Esophagus muscularis mucosa (tissue), 4 donors: ENCODE data around the gene CFAP47. TPM values are rescaled to one million over a fixed set of nuclear protein-coding genes. Genes with fewer than 3 reads are reported as not detected.
"Not testable (repeated sequence)": the region's sequence is repeated elsewhere in the genome, so short reads cannot be mapped to it uniquely, and the experiment has no call there.

Experiments used
- DNase-seq: peaks from one replicate; pipeline ENCODE4 v3.0.0-alpha.2; 2017; ENCODE audit errors: extremely low spot score
- H3K27ac ChIP-seq, 4 donors: fragments of 200-600 bp; sonication (generic); replicated peaks in 1 of 4; 1 replicate in 3 of 4; 2 replicates in 1 of 4; pipeline ENCODE4 v1.5.1; 2016 to 2019; ENCODE audit warnings: mild to moderate bottlenecking in 1 of 4
- H3K27me3 ChIP-seq, 4 donors: fragments of 200-600 bp; sonication (generic); one replicate each; pipeline versions ENCODE4 v1.5.1 to v1.6.0; 2016 to 2019
- H3K36me3 ChIP-seq, 4 donors: fragments of 200-600 bp; sonication (generic); one replicate each; pipeline ENCODE4 v1.5.1; 2016 to 2019
- H3K4me1 ChIP-seq, 4 donors: fragments of 200-600 bp; sonication (generic); one replicate each; pipeline ENCODE4 v1.5.1; 2016 to 2019
- H3K4me3 ChIP-seq, 4 donors: fragments of 200-600 bp; sonication (generic); 1 replicate in 2 of 4; 2 replicates in 2 of 4; pipeline ENCODE4 v1.5.1; 2016 to 2019; ENCODE audit warnings: mild to moderate bottlenecking in 4 of 4, moderate library complexity in 1 of 4
- H3K9me3 ChIP-seq, 4 donors: fragments of 200-600 bp; sonication (generic); 1 replicate in 3 of 4; 2 replicates in 1 of 4; pipeline ENCODE4 v1.5.1; 2016 to 2019
- EP300 ChIP-seq: sonication (generic); formaldehyde crosslinking; IDR thresholded peaks from one replicate; pipeline ENCODE4 v1.6.1; 2017; ENCODE audit warnings: antibody characterized with exemption
- POLR2A ChIP-seq: fragments of 450-650 bp; IDR thresholded peaks from one replicate; pipeline ENCODE4 v1.6.1; 2017; ENCODE audit warnings: antibody characterized with exemption, moderate library complexity, mild to moderate bottlenecking, low read depth
- POLR2AphosphoS5 ChIP-seq, 2 donors: sonication (generic); formaldehyde crosslinking; IDR thresholded peaks; one replicate each; pipeline ENCODE4 v1.6.1; 2017; ENCODE audit warnings: antibody characterized with exemption in 2 of 2
- whole genome bisulfite sequencing: methylation state at CpG from one replicate; pipeline ENCODE4 v1.1.5; 2018; 5-methylcytosine and 5-hydroxymethylcytosine counted together
- intact Hi-C: fragments of 100-400 bp; cut with DNase I; formaldehyde crosslinking; loops from one replicate; pipeline ENCODE4 v1.15.1; 2023
- total RNA-seq, 4 donors: library from RNA; depleted of rRNA; stranded (reverse); fragments of >200 nt; gene quantifications; one replicate each; pipeline versions ENCODE4 v1.1.0 to v1.2.1, GENCODE V29; 2016
- TF ChIP-seq, protein P1 (sequence below), 3 experiments: fragments of 200-600 bp in 2 of 3; fragments of 450-650 bp in 1 of 3; sonication (generic) in 2 of 3; IDR thresholded peaks; one replicate each; pipeline ENCODE4 v1.5.1; 2017 to 2019; ENCODE audit warnings: antibody characterized with exemption in 3 of 3, mild to moderate bottlenecking in 2 of 3, moderate library complexity in 1 of 3

CFAP47 gene
- total RNA-seq, 4 donors from 2014 or later, result under 0.01 TPM; not detected in 3

DNA sequence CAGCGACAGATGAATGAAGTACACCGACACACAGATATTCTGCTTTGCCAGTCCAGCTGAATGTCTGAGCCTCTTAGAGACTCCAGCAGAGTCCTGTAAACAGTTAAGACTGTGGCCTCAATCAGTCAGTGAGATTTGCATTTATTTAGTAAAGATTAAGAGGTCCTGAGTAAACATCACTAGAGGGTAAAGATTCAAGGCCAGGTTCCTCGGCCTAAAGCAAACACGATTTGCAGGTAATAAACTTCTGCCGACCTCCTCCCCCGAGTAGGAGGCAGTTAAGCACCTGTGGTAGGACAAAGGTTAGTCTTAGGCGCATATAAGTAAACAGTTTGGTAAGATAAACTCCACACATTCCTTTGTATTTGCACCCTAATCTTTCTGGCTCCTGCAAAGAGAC lies 99.6 kb downstream of the CFAP47 start:
- Histone ChIP-seq H3K4me1 (no peaks in the 10 kb centered on the region), H3K4me3 (no peak overlapping the region), H3K27ac (no peak overlapping the region), H3K36me3 (no peaks in the 10 kb centered on the region), H3K27me3 (no peaks in the 10 kb centered on the region), H3K9me3 (no peaks in the 10 kb centered on the region)
- intact Hi-C loops, result no loop called here
- no peak for DNase-seq
- WGBS, result 47% methylated on average over 7 of the region's 7 CpGs
- TF ChIP-seq, protein P1, sequence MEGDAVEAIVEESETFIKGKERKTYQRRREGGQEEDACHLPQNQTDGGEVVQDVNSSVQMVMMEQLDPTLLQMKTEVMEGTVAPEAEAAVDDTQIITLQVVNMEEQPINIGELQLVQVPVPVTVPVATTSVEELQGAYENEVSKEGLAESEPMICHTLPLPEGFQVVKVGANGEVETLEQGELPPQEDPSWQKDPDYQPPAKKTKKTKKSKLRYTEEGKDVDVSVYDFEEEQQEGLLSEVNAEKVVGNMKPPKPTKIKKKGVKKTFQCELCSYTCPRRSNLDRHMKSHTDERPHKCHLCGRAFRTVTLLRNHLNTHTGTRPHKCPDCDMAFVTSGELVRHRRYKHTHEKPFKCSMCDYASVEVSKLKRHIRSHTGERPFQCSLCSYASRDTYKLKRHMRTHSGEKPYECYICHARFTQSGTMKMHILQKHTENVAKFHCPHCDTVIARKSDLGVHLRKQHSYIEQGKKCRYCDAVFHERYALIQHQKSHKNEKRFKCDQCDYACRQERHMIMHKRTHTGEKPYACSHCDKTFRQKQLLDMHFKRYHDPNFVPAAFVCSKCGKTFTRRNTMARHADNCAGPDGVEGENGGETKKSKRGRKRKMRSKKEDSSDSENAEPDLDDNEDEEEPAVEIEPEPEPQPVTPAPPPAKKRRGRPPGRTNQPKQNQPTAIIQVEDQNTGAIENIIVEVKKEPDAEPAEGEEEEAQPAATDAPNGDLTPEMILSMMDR (IDR thresholded peaks at IDR 0.05), result no peak
- TF ChIP-seq POLR2A, result no peak
- no peak for TF ChIP-seq EP300
- TF ChIP-seq POLR2AphosphoS5 (IDR thresholded peaks at IDR 0.05), result no peak

GRCh38 chrX:36035550-36035949 lies 116.0 kb downstream of the CFAP47 start:
- WGBS, result 90% methylated on average over 2 of the region's 2 CpGs
- Histone ChIP-seq H3K27me3 (no peaks in the 10 kb centered on the region), H3K4me1 (no peaks in the 10 kb centered on the region)

DNA sequence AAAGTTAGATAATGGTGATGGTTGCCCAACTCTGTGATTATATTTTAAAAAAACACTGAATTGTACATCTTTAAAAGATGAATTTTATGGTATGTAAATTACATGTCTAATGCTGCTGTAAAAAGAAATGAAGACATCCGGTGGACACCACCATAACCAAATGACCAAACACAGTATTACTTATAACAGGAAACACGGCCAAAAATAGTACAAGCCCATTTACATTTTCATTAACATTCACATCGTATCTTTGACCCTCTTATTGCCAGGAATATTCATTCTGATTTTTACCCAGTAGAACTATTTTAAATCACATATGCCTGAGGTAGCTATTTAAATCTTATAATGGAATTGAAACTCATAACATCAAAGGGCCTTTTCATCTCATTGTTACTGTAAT lies 143.2 kb downstream of the CFAP47 start:
- H3K36me3 ChIP-seq, result no peaks in the 10 kb centered on the region
- H3K9me3 ChIP-seq, result no peaks in the 10 kb centered on the region
- H3K4me1 ChIP-seq, result no peaks in the 10 kb centered on the region
- H3K27ac ChIP-seq, result no peak overlapping the region
- WGBS, result 76% methylated on average over 3 of the region's 3 CpGs
- DNase-seq, result no peak
- TF ChIP-seq, protein P1 (IDR thresholded peaks at IDR 0.05), result no peak
- H3K4me3 ChIP-seq, result no peak overlapping the region
- intact Hi-C loops, result no loop called here
- no peaks in the 10 kb centered on the region for H3K27me3 ChIP-seq

More at GRCh38 chrX:36035550-36035949, 116.0 kb downstream of the CFAP47 start:
- Histone ChIP-seq H3K27ac (no peak overlapping the region), H3K9me3 (no peaks in the 10 kb centered on the region), H3K36me3 (no peaks in the 10 kb centered on the region), H3K4me3 (no peak overlapping the region)
- DNase-seq, result no peak
- intact Hi-C loops, result no loop called here
- TF ChIP-seq EP300, result no peak
- TF ChIP-seq, protein P1 (IDR thresholded peaks at IDR 0.05), result no peak
- no peak for TF ChIP-seq POLR2AphosphoS5 (IDR thresholded peaks at IDR 0.05)
- no peak for TF ChIP-seq POLR2A

DNA sequence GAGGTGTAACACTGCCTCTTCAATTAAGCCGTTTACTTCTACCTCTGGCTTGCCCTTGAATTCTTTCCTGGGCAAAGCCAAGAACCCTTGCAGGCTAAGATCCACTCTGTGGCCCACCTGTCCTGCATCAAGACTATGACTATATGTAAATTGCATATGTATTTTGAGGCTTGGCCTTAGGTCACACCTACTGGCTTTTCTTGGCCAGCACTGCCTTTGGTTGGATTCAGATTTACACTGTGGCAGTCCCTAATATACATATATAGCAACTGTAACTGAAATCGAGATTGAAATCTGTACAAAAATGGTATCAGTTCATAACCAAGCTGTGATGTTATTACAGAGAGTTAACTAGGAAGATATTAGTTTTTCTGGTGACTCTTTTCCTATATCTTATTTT lies 151.5 kb downstream of the CFAP47 start:
- no peaks in the 10 kb centered on the region for H3K27me3 ChIP-seq
- H3K9me3 ChIP-seq, result no peaks in the 10 kb centered on the region
- H3K27ac ChIP-seq, result no peak overlapping the region
- no peak overlapping the region for H3K4me3 ChIP-seq
- 77% methylated on average over 2 of the region's 2 CpGs for WGBS
- intact Hi-C loops, result no loop called here
- H3K4me1 ChIP-seq, result no peaks in the 10 kb centered on the region
- no peaks in the 10 kb centered on the region for H3K36me3 ChIP-seq
- TF ChIP-seq, protein P1 (IDR thresholded peaks at IDR 0.05), result no peak
- TF ChIP-seq POLR2AphosphoS5 (IDR thresholded peaks at IDR 0.05) (no peak), POLR2A (no peak), EP300 (no peak)
- DNase-seq, result no peak

DNA sequence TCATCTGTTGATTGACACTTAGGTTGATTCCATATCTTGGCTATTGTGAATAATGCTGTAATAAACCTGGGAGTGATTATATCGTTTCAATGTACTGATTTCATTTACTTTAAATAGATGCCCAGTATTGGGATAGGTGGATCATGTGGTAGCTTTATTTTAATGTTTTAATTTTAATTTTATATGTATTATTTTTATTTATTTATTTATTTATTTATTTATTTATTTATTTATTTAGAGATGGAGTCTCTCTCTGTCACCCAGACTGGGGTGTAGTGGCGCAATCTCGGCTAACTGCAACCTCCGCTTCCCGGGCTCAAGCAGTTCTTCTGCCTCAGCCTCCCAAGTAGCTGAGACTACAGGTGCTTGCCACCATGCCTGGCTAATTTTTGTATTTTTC lies 155.5 kb downstream of the CFAP47 start:
- intact Hi-C loops, result not testable (repeated sequence)

More for the DNA sequence above, 155.5 kb downstream of the CFAP47 start:
- H3K36me3 ChIP-seq, DNase-seq, H3K4me3 ChIP-seq, H3K27me3 ChIP-seq, H3K4me1 ChIP-seq, H3K9me3 ChIP-seq, H3K27ac ChIP-seq: not testable (repeated sequence)
- 90% methylated on average over 5 of the region's 5 CpGs for WGBS
